PC-3 (cell line): ENCODE data around the gene PTPRB.

Experiments used
- CTCF ChIP-seq: fragments of 300-600 bp; sonication (generic); conservative IDR thresholded peaks from 2 replicates; pipeline ENCODE4 v1.5.1; 2017; ENCODE audit warnings: antibody characterized with exemption, low read depth, mild to moderate bottlenecking, low read length
- EZH2 ChIP-seq: fragments of 300-600 bp; sonication (generic); IDR thresholded peaks from one replicate; pipeline ENCODE4 v1.6.1; 2017; ENCODE audit warnings: antibody characterized with exemption, mild to moderate bottlenecking, low read length; ENCODE audit not compliant: unreplicated experiment
- EZH2phosphoT487 ChIP-seq: fragments of 300-600 bp; sonication (generic); IDR thresholded peaks from 2 replicates; pipeline ENCODE4 v1.6.1; 2018; ENCODE audit warnings: mild to moderate bottlenecking, antibody characterized with exemption, low read length, borderline replicate concordance

GRCh38 chr12:70686907-70687306 is 49.7 kb upstream of the PTPRB start:
- TF ChIP-seq EZH2 = no peak
- TF ChIP-seq CTCF = no peak
- no peak for TF ChIP-seq EZH2phosphoT487
